Endometrial microvascular endothelial cells (primary cell): ENCODE measurements around the gene SYT9. TPM values are rescaled to one million over a fixed set of nuclear protein-coding genes. Genes with fewer than 3 reads are reported as not detected.

Experiments used
- in situ Hi-C: cut with HindIII; loops from 2 replicates; pipeline ENCODE4 v1.10.0; 2017; ENCODE audit warnings: low sequenced_read_pairs, low pct_unique_long_range_greater_than_20kb; ENCODE audit errors: inconsistent ontology term
- total RNA-seq: library from RNA; depleted of rRNA; stranded (reverse); fragments of >200 nt; gene quantifications from one replicate; pipeline ENCODE4 v1.2.3, GENCODE V29; 2015; ENCODE audit errors: inconsistent ontology term

The SYT9 gene
- total RNA-seq, 1 donor from 2014 or later: 1.8 TPM

GRCh38 chr11:7448201-7448600 lies 196.5 kb downstream of the SYT9 start:
- in situ Hi-C loops: no loop called here

- in situ Hi-C loops: no loop called here
Measured at GRCh38 chr11:7449211-7449840, 197.6 kb downstream of the SYT9 start.

GRCh38 chr11:7449841-7450214 lies 198.1 kb downstream of the SYT9 start:
- in situ Hi-C loops: no loop called here

GRCh38 chr11:7450836-7451235 lies 199.1 kb downstream of the SYT9 start:
- in situ Hi-C loops: no loop called here

GRCh38 chr11:7451520-7451919 lies 199.8 kb downstream of the SYT9 start:
- in situ Hi-C loops: no loop called here

GRCh38 chr11:7451952-7452494 lies 200.3 kb downstream of the SYT9 start:
- in situ Hi-C loops: no loop called here

- in situ Hi-C loops: no loop called here
Measured at GRCh38 chr11:7454854-7455253, 203.2 kb downstream of the SYT9 start.

- in situ Hi-C loops: no loop called here
Measured at GRCh38 chr11:7457211-7457610, 205.5 kb downstream of the SYT9 start.

GRCh38 chr11:7462706-7463105 lies 211.0 kb downstream of the SYT9 start:
- in situ Hi-C loops: no loop called here

- in situ Hi-C loops: no loop called here
Measured at GRCh38 chr11:7467652-7468051, 215.9 kb downstream of the SYT9 start.

- in situ Hi-C loops: no loop called here
Measured at GRCh38 chr11:7469351-7469865, 217.7 kb downstream of the SYT9 start.

- in situ Hi-C loops: no loop called here
Measured at GRCh38 chr11:7471071-7471470, 219.4 kb downstream of the SYT9 start.

- in situ Hi-C loops: no loop called here
Measured at GRCh38 chr11:7473717-7474116, 222.0 kb downstream of the SYT9 start.

- in situ Hi-C loops: no loop called here
Measured at GRCh38 chr11:7480113-7480512, 228.4 kb downstream of the SYT9 start.

- in situ Hi-C loops: no loop called here
Measured at GRCh38 chr11:7484131-7484530, 232.4 kb downstream of the SYT9 start.

GRCh38 chr11:7484645-7485044 lies 232.9 kb downstream of the SYT9 start:
- in situ Hi-C loops: no loop called here

GRCh38 chr11:7485186-7486097 lies 233.7 kb downstream of the SYT9 start, which contains the start of gene OLFML1:
TSS of gene OLFML1 (plus strand) at chr11:7485506. CDS start at chr11:7485876, 370 bp downstream.
- in situ Hi-C loops: no loop called here

- in situ Hi-C loops: no loop called here
Measured at GRCh38 chr11:7486098-7486780, 234.5 kb downstream of the SYT9 start.

GRCh38 chr11:7486781-7487140 lies 235.1 kb downstream of the SYT9 start:
- in situ Hi-C loops: no loop called here
